ENCODE results near the gene TIPIN.

GRCh38 chr15:66356359-66357236 lies at the start of gene TIPIN:
- TF ChIP-seq, protein P1, sequence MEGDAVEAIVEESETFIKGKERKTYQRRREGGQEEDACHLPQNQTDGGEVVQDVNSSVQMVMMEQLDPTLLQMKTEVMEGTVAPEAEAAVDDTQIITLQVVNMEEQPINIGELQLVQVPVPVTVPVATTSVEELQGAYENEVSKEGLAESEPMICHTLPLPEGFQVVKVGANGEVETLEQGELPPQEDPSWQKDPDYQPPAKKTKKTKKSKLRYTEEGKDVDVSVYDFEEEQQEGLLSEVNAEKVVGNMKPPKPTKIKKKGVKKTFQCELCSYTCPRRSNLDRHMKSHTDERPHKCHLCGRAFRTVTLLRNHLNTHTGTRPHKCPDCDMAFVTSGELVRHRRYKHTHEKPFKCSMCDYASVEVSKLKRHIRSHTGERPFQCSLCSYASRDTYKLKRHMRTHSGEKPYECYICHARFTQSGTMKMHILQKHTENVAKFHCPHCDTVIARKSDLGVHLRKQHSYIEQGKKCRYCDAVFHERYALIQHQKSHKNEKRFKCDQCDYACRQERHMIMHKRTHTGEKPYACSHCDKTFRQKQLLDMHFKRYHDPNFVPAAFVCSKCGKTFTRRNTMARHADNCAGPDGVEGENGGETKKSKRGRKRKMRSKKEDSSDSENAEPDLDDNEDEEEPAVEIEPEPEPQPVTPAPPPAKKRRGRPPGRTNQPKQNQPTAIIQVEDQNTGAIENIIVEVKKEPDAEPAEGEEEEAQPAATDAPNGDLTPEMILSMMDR (IDR thresholded peaks at IDR 0.05; ENCODE audit: poor library complexity, severe bottlenecking): no peak
- TF ChIP-seq TAF1 (IDR thresholded peaks at IDR 0.05; ENCODE audit: low read depth): no peak
- no peak for TF ChIP-seq EZH2 (IDR thresholded peaks at IDR 0.05; ENCODE audit: borderline replicate concordance, insufficient read depth, low read length, poor library complexity, severe bottlenecking)
- TF ChIP-seq RAD21 (conservative IDR thresholded peaks at IDR 0.05): no peak
- TF ChIP-seq EP300 (conservative IDR thresholded peaks at IDR 0.05; ENCODE audit: poor library complexity, severe bottlenecking): no peak

Measured in neural cell (in vitro differentiated cells).